HFF-Myc (cell line): ENCODE measurements around the gene CDC42BPA.

Source experiments
- DNase-seq: peaks from one replicate; pipeline ENCODE4 v3.0.0-alpha.2; 2011; ENCODE audit warnings: low read depth; ENCODE audit errors: extremely low read depth
- H3K4me3 ChIP-seq: replicated peaks from 2 replicates; pipeline ENCODE4 v1.5.1; 2011; ENCODE audit warnings: low read depth, mild to moderate bottlenecking, control low read depth, low read length
- CTCF ChIP-seq: IDR thresholded peaks from 2 replicates; pipeline ENCODE4 v1.5.1; 2012; ENCODE audit warnings: mild to moderate bottlenecking, low read depth, low read length, control low read depth; ENCODE audit errors: missing control alignments

CDC42BPA gene

GRCh38 chr1:227335242-227336020 is 17.1 kb upstream of the CDC42BPA start:
- no peak for TF ChIP-seq CTCF
- no peak for DNase-seq
- H3K4me3 ChIP-seq: no peak overlapping the region

GRCh38 chr1:227333423-227333822 is 15.1 kb upstream of the CDC42BPA start:
- H3K4me3 ChIP-seq: no peak overlapping the region
- TF ChIP-seq CTCF: no peak
- no peak for DNase-seq

- H3K4me3 ChIP-seq: no peak overlapping the region
- TF ChIP-seq CTCF: no peak
- no peak for DNase-seq
Observed at GRCh38 chr1:227330279-227331076, 12.2 kb upstream of the CDC42BPA start.

GRCh38 chr1:227328405-227329019 is 10.2 kb upstream of the CDC42BPA start:
- H3K4me3 ChIP-seq: no peak overlapping the region
- no peak for DNase-seq
- no peak for TF ChIP-seq CTCF

- no peak for TF ChIP-seq CTCF
- H3K4me3 ChIP-seq: no peak overlapping the region
- no peak for DNase-seq
Observed at GRCh38 chr1:227325156-227325555, 6.9 kb upstream of the CDC42BPA start.

- DNase-seq: no peak
- TF ChIP-seq CTCF: no peak
Observed at GRCh38 chr1:227323967-227324268, 5.6 kb upstream of the CDC42BPA start.

More at GRCh38 chr1:227323967-227324268, 5.6 kb upstream of the CDC42BPA start:
- H3K4me3 ChIP-seq: no peak overlapping the region
